ENCODE results near the gene CACNA1D. TPM values are rescaled to one million over a fixed set of nuclear protein-coding genes. Genes with fewer than 3 reads are reported as not detected.

Gene CACNA1D
- total RNA-seq, 1 donor from 2014 or later: 5.7 TPM

DNA sequence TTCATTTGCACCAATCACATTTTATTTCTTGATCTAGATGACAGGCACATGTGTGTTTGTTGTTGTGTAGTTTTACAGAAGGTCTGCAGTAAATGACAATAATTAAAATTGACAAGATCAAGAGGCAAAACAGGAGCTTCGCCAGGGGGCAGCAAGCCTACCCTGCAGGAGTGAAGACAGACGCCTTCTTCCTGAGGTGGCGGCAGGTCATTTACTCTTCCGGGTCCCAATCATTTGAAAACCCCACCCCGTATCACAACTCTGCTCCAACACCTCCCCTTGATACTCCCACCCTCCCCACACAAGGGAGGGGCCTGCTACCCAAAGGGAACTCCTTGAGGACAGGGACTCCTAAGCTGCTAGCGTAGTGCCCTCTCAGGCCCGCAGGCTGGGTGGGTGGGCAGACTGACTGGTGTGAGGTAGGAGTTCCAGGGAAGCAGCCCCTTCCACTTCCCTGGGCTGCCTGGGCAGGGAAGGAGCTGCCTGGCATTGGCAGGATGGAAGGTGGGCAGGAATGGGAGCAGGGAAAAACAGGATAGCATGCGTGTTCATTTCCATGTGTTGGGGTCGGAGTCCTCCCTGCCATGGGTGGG is 338.7 kb downstream of the CACNA1D start:
- no peak overlapping the region for H3K27ac ChIP-seq (ENCODE audit: low read depth, low read length)
- no peaks in the 10 kb centered on the region for H3K27me3 ChIP-seq (ENCODE audit: control insufficient read depth in 3 of 3, insufficient read depth in 3 of 3, low read length in 3 of 3)
- no peak overlapping the region for H3K9ac ChIP-seq (ENCODE audit: low read depth in 1 of 3, low read length in 3 of 3)
- no peak overlapping the region for H3K4me3 ChIP-seq (ENCODE audit: low read length in 3 of 3)
- peaks cover 0 to 11% (median 8%) of the 10 kb centered on the region in 3 donors for H3K4me1 ChIP-seq (ENCODE audit: control insufficient read depth in 3 of 3, insufficient read depth in 3 of 3, low read length in 3 of 3)
- H3K9me3 ChIP-seq (ENCODE audit: control insufficient read depth in 3 of 3, low read length in 3 of 3): no peaks in the 10 kb centered on the region
- H3K36me3 ChIP-seq (ENCODE audit: control insufficient read depth in 3 of 3, insufficient read depth in 3 of 3, low read length in 3 of 3): no peaks in the 10 kb centered on the region

- H3K9ac ChIP-seq (ENCODE audit: low read depth in 1 of 3, low read length in 3 of 3): no peak overlapping the region
- no peak overlapping the region for H3K4me3 ChIP-seq (ENCODE audit: low read length in 3 of 3)
- H3K27me3 ChIP-seq (ENCODE audit: control insufficient read depth in 3 of 3, insufficient read depth in 3 of 3, low read length in 3 of 3): no peaks in the 10 kb centered on the region
- H3K36me3 ChIP-seq (ENCODE audit: control insufficient read depth in 3 of 3, insufficient read depth in 3 of 3, low read length in 3 of 3): peaks cover 0 to 4% (median 0%) of the 10 kb centered on the region in 3 donors
- H3K9me3 ChIP-seq (ENCODE audit: control insufficient read depth in 3 of 3, low read length in 3 of 3): no peaks in the 10 kb centered on the region
- H3K4me1 ChIP-seq (ENCODE audit: control insufficient read depth in 3 of 3, insufficient read depth in 3 of 3, low read length in 3 of 3): peaks cover 0 to 11% (median 8%) of the 10 kb centered on the region in 3 donors
- H3K27ac ChIP-seq (ENCODE audit: low read depth, low read length): no peak overlapping the region
Measured at GRCh38 chr3:53833700-53834099, 339.3 kb downstream of the CACNA1D start.

- Histone ChIP-seq H3K27me3 (ENCODE audit: control insufficient read depth in 3 of 3, insufficient read depth in 3 of 3, low read length in 3 of 3) (no peaks in the 10 kb centered on the region), H3K9ac (ENCODE audit: low read depth in 1 of 3, low read length in 3 of 3) (no peak overlapping the region), H3K4me1 (ENCODE audit: control insufficient read depth in 3 of 3, insufficient read depth in 3 of 3, low read length in 3 of 3) (peaks cover 0 to 11% (median 8%) of the 10 kb centered on the region in 3 donors), H3K36me3 (ENCODE audit: control insufficient read depth in 3 of 3, insufficient read depth in 3 of 3, low read length in 3 of 3) (peaks cover 0 to 8% (median 0%) of the 10 kb centered on the region in 3 donors), H3K27ac (ENCODE audit: low read depth, low read length) (no peak overlapping the region), H3K4me3 (ENCODE audit: low read length in 3 of 3) (no peak overlapping the region), H3K9me3 (ENCODE audit: control insufficient read depth in 3 of 3, low read length in 3 of 3) (no peaks in the 10 kb centered on the region)
Measured at GRCh38 chr3:53834429-53835095, 340.2 kb downstream of the CACNA1D start.

- no peaks in the 10 kb centered on the region for H3K9me3 ChIP-seq (ENCODE audit: control insufficient read depth in 3 of 3, low read length in 3 of 3)
- H3K27ac ChIP-seq (ENCODE audit: low read depth, low read length): no peak overlapping the region
- peaks cover 0 to 8% (median 0%) of the 10 kb centered on the region in 3 donors for H3K36me3 ChIP-seq (ENCODE audit: control insufficient read depth in 3 of 3, insufficient read depth in 3 of 3, low read length in 3 of 3)
- H3K4me1 ChIP-seq (ENCODE audit: control insufficient read depth in 3 of 3, insufficient read depth in 3 of 3, low read length in 3 of 3): peaks cover 0 to 11% (median 8%) of the 10 kb centered on the region in 3 donors
- no peaks in the 10 kb centered on the region for H3K27me3 ChIP-seq (ENCODE audit: control insufficient read depth in 3 of 3, insufficient read depth in 3 of 3, low read length in 3 of 3)
- H3K4me3 ChIP-seq (ENCODE audit: low read length in 3 of 3): no peak overlapping the region
- no peak overlapping the region for H3K9ac ChIP-seq (ENCODE audit: low read depth in 1 of 3, low read length in 3 of 3)
Measured at GRCh38 chr3:53835257-53835656, 340.8 kb downstream of the CACNA1D start.

- Histone ChIP-seq H3K27me3 (ENCODE audit: control insufficient read depth in 3 of 3, insufficient read depth in 3 of 3, low read length in 3 of 3) (no peaks in the 10 kb centered on the region), H3K36me3 (ENCODE audit: control insufficient read depth in 3 of 3, insufficient read depth in 3 of 3, low read length in 3 of 3) (peaks cover 0 to 8% (median 0%) of the 10 kb centered on the region in 3 donors), H3K4me3 (ENCODE audit: low read length in 3 of 3) (no peak overlapping the region), H3K27ac (ENCODE audit: low read depth, low read length) (no peak overlapping the region), H3K4me1 (ENCODE audit: control insufficient read depth in 3 of 3, insufficient read depth in 3 of 3, low read length in 3 of 3) (peaks cover 0 to 11% (median 8%) of the 10 kb centered on the region in 3 donors), H3K9me3 (ENCODE audit: control insufficient read depth in 3 of 3, low read length in 3 of 3) (no peaks in the 10 kb centered on the region), H3K9ac (ENCODE audit: low read depth in 1 of 3, low read length in 3 of 3) (no peak overlapping the region)
Measured at GRCh38 chr3:53836084-53836872, 341.9 kb downstream of the CACNA1D start.

DNA sequence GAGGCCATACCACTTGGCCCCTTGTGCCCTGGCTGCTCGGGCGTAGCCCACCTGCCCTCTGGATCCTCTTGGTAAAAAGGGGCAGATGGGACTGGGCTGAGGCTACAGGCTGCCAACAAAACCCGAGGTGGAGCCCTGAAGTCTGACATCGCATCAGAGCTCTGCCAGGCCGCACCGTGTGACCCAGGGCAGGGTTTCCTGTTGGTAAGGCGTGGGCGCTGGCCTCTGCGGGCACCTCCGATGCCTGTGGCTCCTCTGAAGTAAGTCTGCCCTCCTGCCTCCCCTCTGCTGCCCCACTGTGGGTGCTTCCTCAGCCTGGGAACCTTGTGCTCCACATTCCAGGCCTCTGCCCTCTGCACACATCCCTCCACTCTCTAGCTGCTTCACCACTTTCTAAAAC is 342.9 kb downstream of the CACNA1D start:
- Histone ChIP-seq H3K27me3 (ENCODE audit: control insufficient read depth in 3 of 3, insufficient read depth in 3 of 3, low read length in 3 of 3) (no peaks in the 10 kb centered on the region), H3K4me1 (ENCODE audit: control insufficient read depth in 3 of 3, insufficient read depth in 3 of 3, low read length in 3 of 3) (peaks cover 0 to 11% (median 8%) of the 10 kb centered on the region in 3 donors)

GRCh38 chr3:53841296-53841695 is 346.9 kb downstream of the CACNA1D start:
- Histone ChIP-seq H3K4me3 (ENCODE audit: low read length in 3 of 3) (no peak overlapping the region), H3K9ac (ENCODE audit: low read depth in 1 of 3, low read length in 3 of 3) (no peak overlapping the region), H3K9me3 (ENCODE audit: control insufficient read depth in 3 of 3, low read length in 3 of 3) (no peaks in the 10 kb centered on the region), H3K27ac (ENCODE audit: low read depth, low read length) (no peak overlapping the region), H3K36me3 (ENCODE audit: control insufficient read depth in 3 of 3, insufficient read depth in 3 of 3, low read length in 3 of 3) (peaks cover 0 to 8% (median 0%) of the 10 kb centered on the region in 3 donors), H3K27me3 (ENCODE audit: control insufficient read depth in 3 of 3, insufficient read depth in 3 of 3, low read length in 3 of 3) (peaks cover 0 to 4% (median 0%) of the 10 kb centered on the region in 3 donors), H3K4me1 (ENCODE audit: control insufficient read depth in 3 of 3, insufficient read depth in 3 of 3, low read length in 3 of 3) (peaks cover 4 to 6% (median 5%) of the 10 kb centered on the region in 3 donors)

More for the DNA sequence above, 342.9 kb downstream of the CACNA1D start:
- Histone ChIP-seq H3K9me3 (ENCODE audit: control insufficient read depth in 3 of 3, low read length in 3 of 3) (no peaks in the 10 kb centered on the region), H3K9ac (ENCODE audit: low read depth in 1 of 3, low read length in 3 of 3) (no peak overlapping the region), H3K36me3 (ENCODE audit: control insufficient read depth in 3 of 3, insufficient read depth in 3 of 3, low read length in 3 of 3) (peaks cover 0 to 8% (median 0%) of the 10 kb centered on the region in 3 donors), H3K27ac (ENCODE audit: low read depth, low read length) (no peak overlapping the region), H3K4me3 (ENCODE audit: low read length in 3 of 3) (no peak overlapping the region)

DNA sequence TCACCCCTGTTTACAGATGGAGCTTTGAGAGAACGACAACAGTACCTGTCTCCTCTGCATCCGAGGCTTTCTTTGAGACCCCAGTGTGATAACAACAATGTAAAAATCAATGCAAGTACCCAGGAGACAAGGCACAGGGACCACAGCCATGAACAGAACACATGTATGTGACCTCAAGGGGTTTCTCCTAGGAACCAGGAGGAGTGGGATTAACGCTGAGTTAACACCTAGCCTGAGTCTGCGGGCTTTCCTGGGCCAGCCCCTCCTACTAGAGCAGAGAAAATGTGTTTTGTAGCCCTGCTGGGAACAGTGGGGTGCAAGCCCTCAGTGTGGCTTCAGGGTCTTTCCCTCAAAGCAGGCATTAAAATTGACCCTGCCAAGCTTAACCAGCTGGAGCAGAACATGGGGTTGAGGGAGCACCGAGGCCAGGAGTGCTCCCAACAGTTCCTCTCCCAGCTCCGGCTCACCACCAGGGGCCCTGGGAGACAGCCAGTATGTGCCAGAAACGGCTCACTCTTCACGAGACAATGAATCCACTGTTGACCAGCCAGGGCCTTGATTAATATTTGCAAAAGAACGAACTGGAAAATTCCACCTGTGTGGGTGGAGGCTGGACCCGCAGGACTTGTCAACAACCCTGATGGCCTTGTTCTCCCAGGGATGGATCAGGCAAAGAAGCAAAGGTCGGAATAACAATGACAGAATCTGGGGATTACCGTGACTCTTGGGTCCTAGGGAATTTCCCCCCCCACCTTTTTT is 348.2 kb downstream of the CACNA1D start:
- H3K4me1 ChIP-seq (ENCODE audit: control insufficient read depth in 3 of 3, insufficient read depth in 3 of 3, low read length in 3 of 3): peaks cover 11 to 14% (median 13%) of the 10 kb centered on the region in 3 donors
- peaks cover 0 to 10% (median 4%) of the 10 kb centered on the region in 3 donors for H3K27me3 ChIP-seq (ENCODE audit: control insufficient read depth in 3 of 3, insufficient read depth in 3 of 3, low read length in 3 of 3)
- no peak overlapping the region for H3K27ac ChIP-seq (ENCODE audit: low read depth, low read length)
- H3K9ac ChIP-seq (ENCODE audit: low read depth in 1 of 3, low read length in 3 of 3): no peak overlapping the region
- no peak overlapping the region for H3K4me3 ChIP-seq (ENCODE audit: low read length in 3 of 3)
- H3K9me3 ChIP-seq (ENCODE audit: control insufficient read depth in 3 of 3, low read length in 3 of 3): no peaks in the 10 kb centered on the region
- peaks cover 0 to 8% (median 0%) of the 10 kb centered on the region in 3 donors for H3K36me3 ChIP-seq (ENCODE audit: control insufficient read depth in 3 of 3, insufficient read depth in 3 of 3, low read length in 3 of 3)
